B cell (primary cell): ENCODE results near the gene KCNJ5. TPM values are rescaled to one million over a fixed set of nuclear protein-coding genes. Genes with fewer than 3 reads are reported as not detected.

Experiments
- ATAC-seq: fragments of 200-7000 bp; cut with Tn5 transposase; one replicate; pipeline ENCODE4 v1.10.0; 2021; ENCODE audit warnings: low read depth, mild to moderate bottlenecking, moderate number of reproducible peaks, moderate library complexity
- CTCF ChIA-PET: fragments of 350-600 bp; sonication (Branson Sonifier 250); formaldehyde crosslinking; loops from one replicate; lab custom pipeline; 2021; ENCODE audit warnings: antibody characterized with exemption, inconsistent platforms; lab: Charles Lee
- POLR2A ChIA-PET: fragments of 350-600 bp; sonication (Branson Sonifier 250); formaldehyde crosslinking; loops from one replicate; lab custom pipeline; 2021; ENCODE audit warnings: antibody characterized with exemption; lab: Charles Lee
- DNase-seq: peaks from one replicate; pipeline ENCODE4 v3.0.0; 2013
- H2AFZ ChIP-seq: 2 replicates; pipeline ENCODE4 v1.6.1; 2012; ENCODE audit warnings: mild to moderate bottlenecking, low read depth, low read length; ENCODE audit not compliant: insufficient read depth, poor library complexity, severe bottlenecking
- H3K27ac ChIP-seq, 2 donors: 1 replicate in 1 of 2; 2 replicates in 1 of 2; pipeline ENCODE4 v1.5.1; 2012 to 2013; ENCODE audit warnings: low read length in 2 of 2, mild to moderate bottlenecking in 2 of 2, moderate library complexity in 1 of 2
- H3K27me3 ChIP-seq, 4 experiments: fragments of 200-600 bp in 1 of 4; sonication (generic) in 1 of 4; replicated peaks in 1 of 4; 1 replicate in 2 of 4; 2 replicates in 2 of 4; pipeline versions ENCODE4 v1.6.1 to v1.7.0; 2013 to 2016; ENCODE audit warnings: low read length in 3 of 4, mild to moderate bottlenecking in 2 of 4, mixed read lengths in 1 of 4, moderate library complexity in 1 of 4; ENCODE audit not compliant: insufficient read depth in 4 of 4, control insufficient read depth in 3 of 4; ENCODE audit errors: control extremely low read depth in 1 of 4
- H3K36me3 ChIP-seq, 2 experiments: replicated peaks in 1 of 2; 1 replicate in 1 of 2; 2 replicates in 1 of 2; pipeline versions ENCODE4 v1.6.1 to v1.7.1; 2013; ENCODE audit warnings: low read length in 1 of 2; ENCODE audit not compliant: insufficient read depth in 2 of 2, control insufficient read depth in 1 of 2; ENCODE audit errors: control extremely low read depth in 1 of 2, extremely low read depth in 1 of 2
- H3K4me1 ChIP-seq, 2 donors: fragments of 200-600 bp in 1 of 2; sonication (generic) in 1 of 2; 1 replicate in 1 of 2; 2 replicates in 1 of 2; pipeline versions ENCODE4 v1.5.1 to v1.6.1; 2013 to 2017; ENCODE audit warnings: low read length in 2 of 2; ENCODE audit not compliant: control insufficient read depth in 2 of 2, insufficient read depth in 2 of 2
- H3K4me2 ChIP-seq: replicated peaks from 2 replicates; pipeline ENCODE3; 2012; ENCODE audit warnings: mild to moderate bottlenecking, low read depth, low read length; ENCODE audit not compliant: poor library complexity, severe bottlenecking
- H3K4me3 ChIP-seq, 5 experiments: fragments of 200-600 bp in 1 of 5; sonication (generic) in 1 of 5; 1 replicate in 3 of 5; 2 replicates in 2 of 5; pipeline versions ENCODE4 v1.5.1 to v1.7.0; 2011 to 2016; ENCODE audit warnings: low read length in 4 of 5, mild to moderate bottlenecking in 4 of 5, low read depth in 2 of 5, control low read depth in 1 of 5, moderate library complexity in 1 of 5; ENCODE audit not compliant: insufficient read depth in 1 of 5; ENCODE audit errors: control extremely low read depth in 1 of 5, extremely low read depth in 1 of 5
- H3K79me2 ChIP-seq: fragments of 200-600 bp; sonication (generic); one replicate; pipeline ENCODE4 v1.6.0; 2016; ENCODE audit warnings: low read length; ENCODE audit not compliant: control insufficient read depth, insufficient read depth
- H3K9ac ChIP-seq: fragments of 200-600 bp; sonication (generic); 2 replicates; pipeline ENCODE4 v1.6.1; 2017; ENCODE audit warnings: mild to moderate bottlenecking, low read length, moderate library complexity
- H3K9me3 ChIP-seq, 3 donors: one replicate each; pipeline versions ENCODE4 v1.6.1 to v1.7.1; 2013; ENCODE audit warnings: low read length in 2 of 3; ENCODE audit not compliant: control insufficient read depth in 2 of 3, insufficient read depth in 1 of 3; ENCODE audit errors: control extremely low read depth in 1 of 3
- H4K20me1 ChIP-seq: 2 replicates; pipeline ENCODE4 v1.6.0; 2012; ENCODE audit warnings: mild to moderate bottlenecking, low read length; ENCODE audit not compliant: insufficient read depth, control insufficient read depth, poor library complexity, severe bottlenecking
- H3K27ac Mint-ChIP-seq: one replicate; pipeline ENCODE4 v1.8.0; 2021; ENCODE audit warnings: mixed read lengths
- H3K27me3 Mint-ChIP-seq: one replicate; pipeline ENCODE4 v1.8.0; 2021; ENCODE audit warnings: mixed read lengths
- H3K4me1 Mint-ChIP-seq: one replicate; pipeline ENCODE4 v1.8.0; 2021; ENCODE audit warnings: mixed read lengths
- H3K4me3 Mint-ChIP-seq: one replicate; pipeline ENCODE4 v1.8.0; 2021; ENCODE audit warnings: mixed read lengths
- H3K9me3 Mint-ChIP-seq: one replicate; pipeline ENCODE4 v1.8.0; 2022; ENCODE audit warnings: mixed read lengths; ENCODE audit not compliant: insufficient read depth
- EZH2 ChIP-seq: IDR thresholded peaks from 2 replicates; pipeline ENCODE4 v1.6.1; 2012; ENCODE audit warnings: borderline replicate concordance, low read depth, mild to moderate bottlenecking, moderate library complexity, low read length; ENCODE audit not compliant: insufficient read depth, poor library complexity, severe bottlenecking
- WGBS: methylation state at CpG from one replicate; pipeline ENCODE4 v1.1.5; 2013; ENCODE audit warnings: missing lambda C conversion rate; ENCODE audit not compliant: insufficient coverage; 5-methylcytosine and 5-hydroxymethylcytosine counted together
- intact Hi-C: fragments of 100-400 bp; cut with micrococcal nuclease; formaldehyde crosslinking; loops from one replicate; pipeline ENCODE4 v1.10.0; 2022
- polyA plus RNA-seq: library from polyadenylated mRNA; depleted of rRNA; stranded (reverse); fragments of >200 nt; gene quantifications from 2 replicates; pipeline ENCODE4 v1.2.3, GENCODE V29; 2012
- total RNA-seq, 2 donors: library from RNA; stranded (reverse); fragments of 120-200 nt in 1 of 2; gene quantifications; 1 replicate in 1 of 2; 2 replicates in 1 of 2; pipeline versions ENCODE4 v1.2.3 to v1.2.4, GENCODE V29; 2013 to 2022
- TF ChIP-seq, protein P1 (sequence below): fragments of 200-600 bp; IDR thresholded peaks from one replicate; pipeline ENCODE4 v1.8.0; 2022; ENCODE audit warnings: antibody characterized with exemption, mild to moderate bottlenecking

Gene KCNJ5
- total and polyA plus RNA-seq, 2 donors (not counting 1 experiment from before 2014, with no cell fraction given) = 0.01 TPM; not detected in 1

- no peak overlapping the region for H3K27ac Mint-ChIP-seq
- ATAC-seq (no peak), DNase-seq (no peak)
- intact Hi-C loops = loop anchor here (1.0 to 10.0 kb wide), 4 partner anchors 103 to 826 kb away; no protein-coding TSS in a partner anchor
- Histone ChIP-seq H3K4me2 (no peak overlapping the region), H3K4me3 (no peak overlapping the region), H2AFZ (no peak overlapping the region), H3K36me3 (no peaks in the 10 kb centered on the region), H4K20me1 (no peaks in the 10 kb centered on the region), H3K27ac (no peak overlapping the region), H3K4me1 (peaks cover 9 to 17% of the 10 kb centered on the region in 2 donors), H3K9ac (no peak overlapping the region), H3K27me3 (no peaks in the 10 kb centered on the region), H3K9me3 (peaks cover 0 to 5% (median 0%) of the 10 kb centered on the region in 3 donors), H3K79me2 (no peaks in the 10 kb centered on the region)
- H3K4me1 Mint-ChIP-seq = peaks cover 17% of the 10 kb centered on the region
- TF ChIP-seq EZH2 = no peak
- TF ChIP-seq, protein P1, sequence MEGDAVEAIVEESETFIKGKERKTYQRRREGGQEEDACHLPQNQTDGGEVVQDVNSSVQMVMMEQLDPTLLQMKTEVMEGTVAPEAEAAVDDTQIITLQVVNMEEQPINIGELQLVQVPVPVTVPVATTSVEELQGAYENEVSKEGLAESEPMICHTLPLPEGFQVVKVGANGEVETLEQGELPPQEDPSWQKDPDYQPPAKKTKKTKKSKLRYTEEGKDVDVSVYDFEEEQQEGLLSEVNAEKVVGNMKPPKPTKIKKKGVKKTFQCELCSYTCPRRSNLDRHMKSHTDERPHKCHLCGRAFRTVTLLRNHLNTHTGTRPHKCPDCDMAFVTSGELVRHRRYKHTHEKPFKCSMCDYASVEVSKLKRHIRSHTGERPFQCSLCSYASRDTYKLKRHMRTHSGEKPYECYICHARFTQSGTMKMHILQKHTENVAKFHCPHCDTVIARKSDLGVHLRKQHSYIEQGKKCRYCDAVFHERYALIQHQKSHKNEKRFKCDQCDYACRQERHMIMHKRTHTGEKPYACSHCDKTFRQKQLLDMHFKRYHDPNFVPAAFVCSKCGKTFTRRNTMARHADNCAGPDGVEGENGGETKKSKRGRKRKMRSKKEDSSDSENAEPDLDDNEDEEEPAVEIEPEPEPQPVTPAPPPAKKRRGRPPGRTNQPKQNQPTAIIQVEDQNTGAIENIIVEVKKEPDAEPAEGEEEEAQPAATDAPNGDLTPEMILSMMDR = no peak
- H3K4me3 Mint-ChIP-seq = no peak overlapping the region
- no peaks in the 10 kb centered on the region for H3K9me3 Mint-ChIP-seq
- ChIA-PET POLR2A (interaction anchor here (0.6 kb wide), 1 partner anchor 65 kb away, joined by 3 read pairs; no protein-coding TSS in a partner anchor), CTCF (interaction anchor here (0.7 to 26.5 kb wide), 14 partner anchors 8 to 704 kb away, joined by 3 to 417 read pairs (median 5); no protein-coding TSS in a partner anchor)
- WGBS = 90% methylated on average over 11 of the region's 16 CpGs
- H3K27me3 Mint-ChIP-seq = peaks cover 3% of the 10 kb centered on the region
These were observed 30.4 kb upstream of the KCNJ5 start for GRCh38 chr11:128860571-128861361.

DNA sequence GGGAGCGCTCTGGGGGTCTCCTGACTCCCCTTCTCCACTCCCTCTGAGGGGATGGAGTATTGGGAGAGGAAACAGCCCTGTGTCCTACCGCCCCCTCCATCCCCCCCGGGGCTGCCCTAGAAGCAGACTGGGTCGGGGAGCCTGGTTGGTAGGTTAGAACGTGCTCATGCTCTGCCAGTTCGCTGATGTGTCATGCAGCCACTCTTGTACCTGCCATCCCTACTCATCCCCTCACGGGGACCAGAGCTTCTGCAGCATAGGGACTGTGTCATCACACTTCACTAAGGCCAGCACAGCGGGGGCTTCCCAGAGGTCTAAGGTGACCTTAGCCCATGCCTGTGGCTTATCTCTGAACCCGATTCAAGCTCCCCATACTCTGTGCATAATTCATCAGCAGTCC lies 28.8 kb upstream of the KCNJ5 start:
- ChIA-PET POLR2A (no interaction called here), CTCF (interaction anchor here (1.4 to 26.5 kb wide), 6 partner anchors 16 to 705 kb away, joined by 3 to 417 read pairs (median 25); no protein-coding TSS in a partner anchor)
- H3K36me3 ChIP-seq = no peaks in the 10 kb centered on the region
- no peaks in the 10 kb centered on the region for H4K20me1 ChIP-seq
- no peak overlapping the region for H3K27ac ChIP-seq
- no peaks in the 10 kb centered on the region for H3K79me2 ChIP-seq
- ATAC-seq (no peak), DNase-seq (no peak)
- TF ChIP-seq, protein P1 = no peak
- no peak for TF ChIP-seq EZH2
- no peak overlapping the region for H3K4me3 ChIP-seq
- Mint-ChIP-seq H3K4me1 (peaks cover 16% of the 10 kb centered on the region), H3K27me3 (peaks cover 3% of the 10 kb centered on the region), H3K27ac (no peak overlapping the region), H3K4me3 (no peak overlapping the region), H3K9me3 (no peaks in the 10 kb centered on the region)
- H2AFZ ChIP-seq = no peak overlapping the region
- WGBS = 87% methylated on average over 6 of the region's 9 CpGs
- intact Hi-C loops = loop anchor here (10.0 kb wide), 1 partner anchor 828 kb away; no protein-coding TSS in a partner anchor
- peaks cover 0 to 5% (median 0%) of the 10 kb centered on the region in 3 donors for H3K9me3 ChIP-seq
- no peak overlapping the region for H3K9ac ChIP-seq
- no peak overlapping the region for H3K4me2 ChIP-seq
- H3K4me1 ChIP-seq = peaks cover 9 to 17% of the 10 kb centered on the region in 2 donors
- no peaks in the 10 kb centered on the region for H3K27me3 ChIP-seq
